GM21381 (cell line): ENCODE results near the gene FTO.

Source experiments
- ATAC-seq: cut with Tn5 transposase; IDR thresholded peaks from one replicate; pipeline ENCODE4 v1.9.1; 2021; ENCODE audit warnings: mild to moderate bottlenecking, moderate library complexity; ENCODE audit not compliant: unreplicated experiment

FTO gene

GRCh38 chr16:54040975-54041374, 337.0 kb downstream of the FTO start:
- ATAC-seq, result no peak

GRCh38 chr16:54048586-54049495, 344.9 kb downstream of the FTO start:
- no peak for ATAC-seq

- no peak for ATAC-seq
Measured at GRCh38 chr16:54049591-54050458, 345.9 kb downstream of the FTO start.

GRCh38 chr16:54050459-54051210, 346.7 kb downstream of the FTO start:
- ATAC-seq, result no peak

GRCh38 chr16:54051821-54052220, 347.9 kb downstream of the FTO start:
- ATAC-seq, result no peak

GRCh38 chr16:54052271-54052670, 348.3 kb downstream of the FTO start:
- no peak for ATAC-seq

- no peak for ATAC-seq
Measured at GRCh38 chr16:54053891-54054820, 350.2 kb downstream of the FTO start.

- ATAC-seq, result no peak
Measured at GRCh38 chr16:54055191-54055590, 351.2 kb downstream of the FTO start.

- ATAC-seq, result no peak
Measured at GRCh38 chr16:54055864-54056263, 351.9 kb downstream of the FTO start.

- ATAC-seq, result no peak
Measured at GRCh38 chr16:54056921-54057320, 353.0 kb downstream of the FTO start.

GRCh38 chr16:54059319-54059718, 355.4 kb downstream of the FTO start:
- ATAC-seq, result no peak

GRCh38 chr16:54060599-54061421, 356.9 kb downstream of the FTO start:
- ATAC-seq, result no peak

GRCh38 chr16:54061454-54061853, 357.5 kb downstream of the FTO start:
- ATAC-seq, result no peak

GRCh38 chr16:54062361-54063278, 358.7 kb downstream of the FTO start:
- no peak for ATAC-seq

- ATAC-seq, result no peak
Measured at GRCh38 chr16:54063279-54063773, 359.4 kb downstream of the FTO start.

GRCh38 chr16:54066451-54067105, 362.6 kb downstream of the FTO start:
- no peak for ATAC-seq

- no peak for ATAC-seq
Measured at GRCh38 chr16:54067322-54068065, 363.5 kb downstream of the FTO start.
